ENCODE data around the gene HOXD4. TPM values are rescaled to one million over a fixed set of nuclear protein-coding genes. Genes with fewer than 3 reads are reported as not detected.

Gene HOXD4
- total RNA-seq, 1 experiment from 2014 or later = 0.61 TPM

GRCh38 chr2:176147210-176147799, 4.0 kb upstream of the HOXD4 start:
- intact Hi-C loops (cut with micrococcal nuclease) = no loop called here

GRCh38 chr2:176147800-176148496, 3.4 kb upstream of the HOXD4 start:
- Histone ChIP-seq H3K4me1 (ENCODE audit: control insufficient read depth in 1 of 2, insufficient read depth in 2 of 2, low read length in 2 of 2) (no peaks in the 10 kb centered on the region), H3K4me3 (replicated peaks in 1 of 2; ENCODE audit: low read depth in 1 of 2, low read length in 2 of 2) (no peak overlapping the region), H3K9me2 (ENCODE audit: insufficient read depth) (no peaks in the 10 kb centered on the region), H4K20me1 (ENCODE audit: insufficient read depth) (no peaks in the 10 kb centered on the region), H3K27me3 (ENCODE audit: insufficient read depth, low read length) (no peaks in the 10 kb centered on the region), H3K27ac (ENCODE audit: low read depth, low read length) (no peak overlapping the region), H3K4me2 (ENCODE audit: low read length) (no peak overlapping the region), H3K9ac (ENCODE audit: low read length) (no peak overlapping the region), H3K9me3 (ENCODE audit: control insufficient read depth in 1 of 2, insufficient read depth in 1 of 2, low read depth in 1 of 2, low read length in 2 of 2) (no peaks in the 10 kb centered on the region), H2AFZ (ENCODE audit: low read depth, low read length, poor library complexity, severe bottlenecking) (no peak overlapping the region), H3K79me2 (ENCODE audit: insufficient read depth, low read length) (no peaks in the 10 kb centered on the region), H3K36me3 (ENCODE audit: control insufficient read depth in 1 of 2, insufficient read depth in 2 of 2, low read length in 2 of 2) (no peaks in the 10 kb centered on the region)
- BruUV-seq (replicated peaks) = no TSS peak
- no peak for DNase-seq (ENCODE audit: low read depth, low spot score)
- ATAC-seq = no peak
- TF ChIP-seq CTCF (IDR thresholded peaks at IDR 0.05 in 2 of 3, conservative IDR thresholded peaks at IDR 0.05 in 1 of 3; ENCODE audit: borderline replicate concordance in 1 of 3, insufficient read depth in 1 of 3, low read depth in 2 of 3, low read length in 2 of 3) = no peak
- CTCF ChIA-PET = no interaction called here
- intact Hi-C loops (cut with micrococcal nuclease) = no loop called here
- POLR2A ChIA-PET = no interaction called here
- RAD21 ChIA-PET (ENCODE audit: low non-redundant PET in 1 of 2, low total read pairs in 2 of 2, uncharacterized antibody in 2 of 2, unreplicated experiment in 2 of 2) = no interaction called here

More at GRCh38 chr2:176147210-176147799, 4.0 kb upstream of the HOXD4 start:
- Histone ChIP-seq H3K27me3 (ENCODE audit: insufficient read depth, low read length) (no peaks in the 10 kb centered on the region), H3K9ac (ENCODE audit: low read length) (no peak overlapping the region), H3K9me3 (ENCODE audit: control insufficient read depth in 1 of 2, insufficient read depth in 1 of 2, low read depth in 1 of 2, low read length in 2 of 2) (no peaks in the 10 kb centered on the region), H3K4me1 (ENCODE audit: control insufficient read depth in 1 of 2, insufficient read depth in 2 of 2, low read length in 2 of 2) (no peaks in the 10 kb centered on the region), H3K79me2 (ENCODE audit: insufficient read depth, low read length) (no peaks in the 10 kb centered on the region), H3K4me3 (replicated peaks in 1 of 2; ENCODE audit: low read depth in 1 of 2, low read length in 2 of 2) (no peak overlapping the region), H3K36me3 (ENCODE audit: control insufficient read depth in 1 of 2, insufficient read depth in 2 of 2, low read length in 2 of 2) (no peaks in the 10 kb centered on the region), H2AFZ (ENCODE audit: low read depth, low read length, poor library complexity, severe bottlenecking) (no peak overlapping the region), H3K27ac (ENCODE audit: low read depth, low read length) (no peak overlapping the region), H3K4me2 (ENCODE audit: low read length) (no peak overlapping the region), H4K20me1 (ENCODE audit: insufficient read depth) (no peaks in the 10 kb centered on the region), H3K9me2 (ENCODE audit: insufficient read depth) (no peaks in the 10 kb centered on the region)
- CTCF ChIA-PET = no interaction called here
- TF ChIP-seq CBX3 (IDR thresholded peaks at IDR 0.05; ENCODE audit: low read depth) = no peak
- TF ChIP-seq YY1 (IDR thresholded peaks at IDR 0.05; ENCODE audit: extremely low read depth, insufficient replicate concordance, low read depth, low read length) = no peak
- TF ChIP-seq ZNF274 (IDR thresholded peaks at IDR 0.05; ENCODE audit: low read depth, low read length) = no peak
- no peak for TF ChIP-seq FOSL1 (IDR thresholded peaks at IDR 0.05; ENCODE audit: low read depth)
- no peak for TF ChIP-seq ATF3 (IDR thresholded peaks at IDR 0.05)
- TF ChIP-seq ZFX (IDR thresholded peaks at IDR 0.05) = no peak
- TF ChIP-seq MAX (IDR thresholded peaks at IDR 0.05) = no peak
- no peak for TF ChIP-seq POLR2A (IDR thresholded peaks at IDR 0.05; ENCODE audit: borderline replicate concordance, extremely low read depth, insufficient read depth, insufficient read length)
- no peak for TF ChIP-seq EGR1 (IDR thresholded peaks at IDR 0.05; ENCODE audit: low read depth)
- TF ChIP-seq CEBPB (IDR thresholded peaks at IDR 0.05; ENCODE audit: low read depth) = no peak
- TF ChIP-seq RAD21 (IDR thresholded peaks at IDR 0.05; ENCODE audit: low read depth) = no peak
- no TSS peak for BruUV-seq (replicated peaks)
- no peak for ATAC-seq
- POLR2A ChIA-PET = no interaction called here
- RAD21 ChIA-PET (ENCODE audit: low non-redundant PET in 1 of 2, low total read pairs in 2 of 2, uncharacterized antibody in 2 of 2, unreplicated experiment in 2 of 2) = no interaction called here
- DNase-seq (ENCODE audit: low read depth, low spot score) = no peak
